Measurements from ENCODE around the gene PLXDC1. TPM values are rescaled to one million over a fixed set of nuclear protein-coding genes. Genes with fewer than 3 reads are reported as not detected.
"Not testable (repeated sequence)": the region's sequence is repeated elsewhere in the genome, so short reads cannot be mapped to it uniquely, and the experiment has no call there.

PLXDC1 gene
- total RNA-seq, 1 donor from 2014 or later = 0.98 TPM

GRCh38 chr17:39020037-39020436 lies 131.4 kb downstream of the PLXDC1 start:
- intact Hi-C loops (cut with micrococcal nuclease) = not testable (repeated sequence)

- intact Hi-C loops (cut with micrococcal nuclease) = no loop called here
Measured at GRCh38 chr17:39018267-39019134, 132.9 kb downstream of the PLXDC1 start.

GRCh38 chr17:39016193-39017153 lies 135.0 kb downstream of the PLXDC1 start:
- intact Hi-C loops (cut with micrococcal nuclease) = no loop called here

GRCh38 chr17:39015546-39015935 lies 135.9 kb downstream of the PLXDC1 start:
- intact Hi-C loops (cut with micrococcal nuclease) = no loop called here

GRCh38 chr17:39014795-39015545 lies 136.5 kb downstream of the PLXDC1 start:
- intact Hi-C loops (cut with micrococcal nuclease) = no loop called here

GRCh38 chr17:39014044-39014794 lies 137.2 kb downstream of the PLXDC1 start:
- intact Hi-C loops (cut with micrococcal nuclease) = no loop called here

Other genes starting within 250 kb of the PLXDC1 start
- not detected in 2 replicates for gene FBXO47, start 184.2 kb downstream of the PLXDC1 start, total RNA-seq
- gene ARL5C, start 14.5 kb upstream of the PLXDC1 start, total RNA-seq = not detected in 2 replicates
- 19.0 and 19.2 TPM in 2 replicates for gene CACNB1, start 46.0 kb upstream of the PLXDC1 start, total RNA-seq
- gene RPL19, start 48.6 kb upstream of the PLXDC1 start, total RNA-seq = 1,964 and 2,030 TPM in 2 replicates
- gene STAC2, start 74.3 kb upstream of the PLXDC1 start, total RNA-seq = not detected in 2 replicates
- gene FBXL20, start 250.0 kb upstream of the PLXDC1 start, total RNA-seq = 12.0 and 12.9 TPM in 2 replicates